HUES48 (cell line): ENCODE measurements around the gene ERVH48-1.
"Not testable (repeated sequence)": the region's sequence is repeated elsewhere in the genome, so short reads cannot be mapped to it uniquely, and the experiment has no call there.

ENCODE experiments used
- H3K27ac ChIP-seq: one replicate; pipeline ENCODE4 v1.7.0; 2013; ENCODE audit warnings: low read depth, low read length, inconsistent platforms
- H3K27me3 ChIP-seq: 2 replicates; pipeline ENCODE4 v1.6.1; 2013; ENCODE audit warnings: mild to moderate bottlenecking, low read length; ENCODE audit not compliant: control insufficient read depth, insufficient read depth
- H3K36me3 ChIP-seq: 2 replicates; pipeline ENCODE4 v1.6.1; 2013; ENCODE audit warnings: low read length; ENCODE audit not compliant: control insufficient read depth, insufficient read depth
- H3K4me1 ChIP-seq: 2 replicates; pipeline ENCODE4 v1.6.1; 2013; ENCODE audit warnings: mild to moderate bottlenecking, low read length; ENCODE audit not compliant: control insufficient read depth, insufficient read depth
- H3K4me3 ChIP-seq: 2 replicates; pipeline ENCODE4 v1.5.1; 2013; ENCODE audit warnings: mild to moderate bottlenecking, low read depth, low read length
- H3K9ac ChIP-seq: 2 replicates; pipeline ENCODE4 v1.6.1; 2013; ENCODE audit warnings: mild to moderate bottlenecking, low read depth, low read length, moderate library complexity
- H3K9me3 ChIP-seq: 2 replicates; pipeline ENCODE4 v1.6.1; 2013; ENCODE audit warnings: low read length; ENCODE audit not compliant: control insufficient read depth, insufficient read depth

Gene ERVH48-1

GRCh38 chr21:42962380-42963007 is 37.1 kb upstream of the ERVH48-1 start:
- H3K9ac ChIP-seq, result no peak overlapping the region
- peak overlapping the region; percentile 2 for H3K27ac ChIP-seq
- no peak overlapping the region for H3K4me3 ChIP-seq

GRCh38 chr21:42959728-42960127 is 34.3 kb upstream of the ERVH48-1 start:
- H3K4me1 ChIP-seq, result peaks cover 26% of the 10 kb centered on the region
- peak overlapping the region; percentile 95 for H3K27ac ChIP-seq

More at GRCh38 chr21:42962380-42963007, 37.1 kb upstream of the ERVH48-1 start:
- H3K9me3 ChIP-seq, result no peaks in the 10 kb centered on the region
- no peaks in the 10 kb centered on the region for H3K36me3 ChIP-seq
- no peaks in the 10 kb centered on the region for H3K27me3 ChIP-seq
- peaks cover 7% of the 10 kb centered on the region; the same call in 1 of the 2 replicates for H3K4me1 ChIP-seq

DNA sequence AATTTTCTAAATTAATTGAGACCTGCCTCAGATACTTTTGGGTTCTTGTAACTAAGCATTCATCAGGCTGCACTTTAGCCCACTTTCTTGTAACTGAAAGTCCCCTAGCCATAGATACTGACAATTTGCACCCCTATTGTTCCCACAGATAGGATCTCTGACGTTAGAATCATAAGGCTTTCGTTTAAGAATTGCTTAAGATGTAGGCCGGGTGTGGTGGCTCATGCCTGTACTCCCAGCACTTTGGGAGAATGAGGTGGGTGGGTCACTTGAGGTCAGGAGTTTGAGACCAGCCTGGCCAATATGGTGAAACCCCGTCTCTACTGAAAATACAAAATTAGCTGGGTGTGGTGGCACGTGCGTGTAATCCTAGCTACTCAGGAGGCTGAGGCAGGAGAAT is 32.7 kb upstream of the ERVH48-1 start:
- H3K36me3 ChIP-seq, H3K4me3 ChIP-seq, H3K27me3 ChIP-seq, H3K9ac ChIP-seq, H3K9me3 ChIP-seq: not testable (repeated sequence)
- Histone ChIP-seq H3K27ac (peak overlapping the region; percentile 95), H3K4me1 (peaks cover 26% of the 10 kb centered on the region)

More at GRCh38 chr21:42959728-42960127, 34.3 kb upstream of the ERVH48-1 start:
- Histone ChIP-seq H3K4me3 (no peak overlapping the region), H3K27me3 (no peaks in the 10 kb centered on the region), H3K9me3 (no peaks in the 10 kb centered on the region), H3K36me3 (no peaks in the 10 kb centered on the region), H3K9ac (no peak overlapping the region)

- Histone ChIP-seq H3K9ac (peak overlapping the region; percentile 44; the same call in 1 of the 2 replicates), H3K4me3 (no peak overlapping the region), H3K27me3 (no peaks in the 10 kb centered on the region), H3K9me3 (no peaks in the 10 kb centered on the region), H3K4me1 (peaks cover 26% of the 10 kb centered on the region), H3K27ac (peak overlapping the region; percentile 95), H3K36me3 (no peaks in the 10 kb centered on the region)
Observed at GRCh38 chr21:42956824-42957630, 31.6 kb upstream of the ERVH48-1 start.

- H3K36me3 ChIP-seq, H3K27ac ChIP-seq, H3K4me3 ChIP-seq, H3K9ac ChIP-seq, H3K4me1 ChIP-seq, H3K9me3 ChIP-seq, H3K27me3 ChIP-seq: not testable (repeated sequence)
Observed at GRCh38 chr21:42951193-42951592, 25.8 kb upstream of the ERVH48-1 start.

GRCh38 chr21:42949094-42949755 is 23.8 kb upstream of the ERVH48-1 start:
- not testable (repeated sequence) for H3K4me1 ChIP-seq, H3K9me3 ChIP-seq, H3K4me3 ChIP-seq, H3K27me3 ChIP-seq, H3K9ac ChIP-seq, H3K36me3 ChIP-seq, H3K27ac ChIP-seq

GRCh38 chr21:42942244-42942643 is 16.8 kb upstream of the ERVH48-1 start:
- Histone ChIP-seq H3K4me1 (peaks cover 15% of the 10 kb centered on the region), H3K9me3 (no peaks in the 10 kb centered on the region), H3K27me3 (no peaks in the 10 kb centered on the region), H3K9ac (no peak overlapping the region), H3K27ac (no peak overlapping the region), H3K36me3 (no peaks in the 10 kb centered on the region), H3K4me3 (no peak overlapping the region)

- H3K27me3 ChIP-seq, result no peaks in the 10 kb centered on the region
- no peaks in the 10 kb centered on the region for H3K36me3 ChIP-seq
- no peak overlapping the region for H3K4me3 ChIP-seq
- H3K9me3 ChIP-seq, result no peaks in the 10 kb centered on the region
- H3K9ac ChIP-seq, result no peak overlapping the region
- H3K27ac ChIP-seq, result no peak overlapping the region
- H3K4me1 ChIP-seq, result peaks cover 21% of the 10 kb centered on the region
Observed at GRCh38 chr21:42941696-42942085, 16.3 kb upstream of the ERVH48-1 start.

DNA sequence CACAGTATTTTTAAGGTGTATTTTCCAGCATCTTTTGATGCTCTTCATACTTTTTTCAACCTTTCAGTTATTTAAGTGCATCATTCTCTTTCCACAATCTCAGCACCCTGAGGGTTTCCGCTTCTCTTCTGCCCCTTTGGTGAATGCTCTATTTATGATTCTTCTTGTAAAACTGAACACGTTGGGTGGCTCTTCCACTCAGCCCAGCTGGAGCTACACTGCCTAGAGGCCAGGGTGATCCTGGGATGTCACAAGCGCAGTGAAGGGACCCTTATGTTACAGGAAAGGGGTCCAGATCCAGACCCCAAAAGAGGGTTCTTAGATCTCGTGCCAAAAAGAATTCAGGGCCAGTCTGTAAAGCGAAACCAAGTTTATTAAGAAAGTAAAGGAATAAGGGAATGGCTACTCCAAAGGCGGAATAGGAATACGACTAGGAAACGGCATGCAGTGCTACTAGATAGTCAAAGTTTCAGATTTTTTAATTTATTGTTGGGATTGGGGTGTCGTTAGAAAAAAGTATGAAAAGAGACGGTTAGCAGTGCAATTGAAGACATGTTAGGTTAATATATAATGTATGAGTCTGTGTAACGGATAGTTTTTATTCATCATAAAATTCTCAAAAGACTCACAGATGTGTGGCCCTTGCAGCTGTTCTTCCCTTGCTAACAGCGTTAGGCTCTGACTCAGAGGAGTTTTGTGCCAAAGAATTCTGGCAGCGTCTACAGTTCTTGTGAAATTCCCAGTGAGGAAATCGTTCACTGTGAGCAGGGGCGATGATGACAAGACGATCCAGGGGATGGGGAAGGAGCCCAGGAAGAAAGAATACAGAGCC is 14.4 kb upstream of the ERVH48-1 start:
- Histone ChIP-seq H3K9me3 (no peaks in the 10 kb centered on the region), H3K27ac (no peak overlapping the region), H3K4me3 (no peak overlapping the region), H3K36me3 (no peaks in the 10 kb centered on the region), H3K4me1 (peaks cover 28% of the 10 kb centered on the region), H3K9ac (no peak overlapping the region), H3K27me3 (no peaks in the 10 kb centered on the region)

- peak overlapping the region; percentile 95 for H3K27ac ChIP-seq
- not testable (repeated sequence) for H3K9me3 ChIP-seq, H3K4me3 ChIP-seq, H3K36me3 ChIP-seq, H3K9ac ChIP-seq, H3K27me3 ChIP-seq
- peaks cover 28% of the 10 kb centered on the region for H3K4me1 ChIP-seq
Observed at GRCh38 chr21:42938606-42938995, 13.2 kb upstream of the ERVH48-1 start.
